GM13977 (cell line): ENCODE data around the gene CORO1A.
"Not testable (repeated sequence)": the region's sequence is repeated elsewhere in the genome, so short reads cannot be mapped to it uniquely, and the experiment has no call there.

Experiments used
- DNase-seq: peaks from one replicate; pipeline ENCODE4 v3.0.0; 2012; ENCODE audit warnings: low spot score
- CTCF ChIP-seq: IDR thresholded peaks from 2 replicates; pipeline ENCODE4 v1.5.1; 2012; ENCODE audit warnings: mild to moderate bottlenecking, control low read depth; ENCODE audit not compliant: insufficient read depth; ENCODE audit errors: extremely low read depth, missing control alignments
- in situ Hi-C: fragments of 300-500 bp; cut with MboI; formaldehyde crosslinking; loops from one replicate; pipeline ENCODE4 v1.12.0; 2022; ENCODE audit warnings: low sequenced_read_pairs, low pct_unique_long_range_greater_than_20kb, mixed read lengths, inconsistent platforms; ENCODE audit not compliant: unreplicated experiment

CORO1A gene

GRCh38 chr16:30185683-30186421 lies 2.5 kb downstream of the CORO1A start:
- TF ChIP-seq CTCF, result no peak
- peak; percentile 90 for DNase-seq
- in situ Hi-C loops, result no loop called here

GRCh38 chr16:30186444-30186781 lies 3.0 kb downstream of the CORO1A start:
- DNase-seq, result peak; percentile 12
- in situ Hi-C loops, result no loop called here
- TF ChIP-seq CTCF, result no peak

- peak; percentile 61 for DNase-seq
- TF ChIP-seq CTCF, result peak; percentile 89
- in situ Hi-C loops, result no loop called here
These were observed 3.6 kb downstream of the CORO1A start for GRCh38 chr16:30186782-30187555.

GRCh38 chr16:30187556-30187865 lies 4.1 kb downstream of the CORO1A start:
- in situ Hi-C loops, result no loop called here
- no peak for TF ChIP-seq CTCF
- no peak for DNase-seq

- in situ Hi-C loops, result no loop called here
- TF ChIP-seq CTCF, result no peak
- DNase-seq, result no peak
These were observed 4.7 kb downstream of the CORO1A start for GRCh38 chr16:30187971-30188561.

GRCh38 chr16:30191158-30191557 lies 7.8 kb downstream of the CORO1A start:
- in situ Hi-C loops, DNase-seq: not testable (repeated sequence)

GRCh38 chr16:30193098-30193497 lies 9.7 kb downstream of the CORO1A start:
- in situ Hi-C loops, DNase-seq: not testable (repeated sequence)

- DNase-seq, in situ Hi-C loops: not testable (repeated sequence)
These were observed 10.2 kb downstream of the CORO1A start, which contains the start of the genes BOLA2B and SLX1A for GRCh38 chr16:30193615-30194014. TSS of gene BOLA2B (minus strand) at chr16:30193666. CDS start at chr16:30193595, 71 bp downstream. TSS of gene SLX1A (plus strand) at chr16:30193875. CDS start at chr16:30194085, 210 bp downstream.

- in situ Hi-C loops, DNase-seq: not testable (repeated sequence)
These were observed 10.9 kb downstream of the CORO1A start for GRCh38 chr16:30194172-30194925.

- DNase-seq, in situ Hi-C loops: not testable (repeated sequence)
These were observed 13.6 kb downstream of the CORO1A start for GRCh38 chr16:30197001-30197400.

- DNase-seq, in situ Hi-C loops: not testable (repeated sequence)
These were observed 15.6 kb downstream of the CORO1A start, which contains the start of gene SULT1A3 for GRCh38 chr16:30199049-30199448. TSS of gene SULT1A3 (plus strand) at chr16:30199255. CDS start at chr16:30200729, 1,474 bp downstream.
